HG02623 (cell line): Measurements from ENCODE around the gene SPTBN2.

Source experiments
- ATAC-seq: cut with Tn5 transposase; IDR thresholded peaks from one replicate; pipeline ENCODE4 v1.9.1; 2021; ENCODE audit warnings: moderate library complexity; ENCODE audit not compliant: unreplicated experiment

SPTBN2 gene

DNA sequence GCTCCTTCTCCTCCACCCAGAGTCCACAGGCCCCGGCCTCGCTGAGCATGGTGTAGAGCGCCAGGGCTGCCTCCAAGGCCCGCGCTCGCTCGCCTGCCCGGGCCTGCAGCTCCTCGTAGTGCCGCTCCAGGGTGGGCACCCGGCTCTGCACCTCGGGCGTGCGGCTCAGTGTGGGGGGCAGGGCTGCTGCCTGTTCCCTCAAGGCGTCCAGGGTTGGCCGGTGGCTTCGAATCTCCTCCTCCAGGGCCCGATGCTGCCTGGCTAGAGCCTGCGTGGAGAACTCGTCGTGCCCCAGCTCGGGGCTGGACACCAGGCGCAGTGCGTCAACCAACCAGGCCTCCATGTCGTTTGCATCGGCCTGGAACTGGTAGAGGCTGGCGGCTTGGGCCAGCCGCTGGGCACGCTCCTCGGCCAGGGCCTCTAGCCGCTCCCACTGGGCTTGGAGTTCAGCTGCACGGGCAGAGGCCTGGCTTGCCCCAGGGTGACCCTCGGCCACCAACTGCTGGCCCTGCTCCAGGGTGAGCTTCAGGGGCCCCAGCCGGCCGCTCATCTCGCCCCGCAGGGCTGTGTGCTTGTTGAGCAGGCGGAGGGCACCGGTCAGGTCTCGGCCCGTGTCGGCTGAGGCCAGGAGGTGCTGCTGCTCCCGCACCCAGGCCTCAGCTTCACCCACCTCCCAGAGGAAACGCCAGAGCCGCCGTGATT, 24.2 kb downstream of the SPTBN2 start:
- ATAC-seq = no peak

- ATAC-seq = no peak
Observed at GRCh38 chr11:66701432-66702240, 27.4 kb downstream of the SPTBN2 start.

DNA sequence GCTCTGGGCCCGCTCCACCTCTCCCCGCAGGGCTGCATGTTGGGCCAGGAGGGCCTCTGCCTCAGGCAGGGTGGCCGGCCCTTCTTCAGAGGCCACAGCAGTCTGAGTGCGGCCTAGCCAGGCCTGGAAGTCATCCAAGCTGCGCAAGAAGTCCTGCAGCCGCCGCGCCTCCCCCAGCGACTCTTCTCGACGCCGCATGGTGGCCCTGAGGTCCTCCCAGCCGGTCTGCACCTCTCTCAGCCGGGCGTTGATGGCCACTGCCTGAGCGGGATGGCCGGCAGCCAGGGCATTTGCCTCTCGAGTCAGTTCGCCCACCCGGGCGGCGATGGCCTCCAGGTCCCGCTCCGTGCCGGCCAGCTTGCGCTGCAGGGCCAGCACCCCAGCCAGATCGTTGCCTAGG, 28.3 kb downstream of the SPTBN2 start:
- no peak for ATAC-seq

DNA sequence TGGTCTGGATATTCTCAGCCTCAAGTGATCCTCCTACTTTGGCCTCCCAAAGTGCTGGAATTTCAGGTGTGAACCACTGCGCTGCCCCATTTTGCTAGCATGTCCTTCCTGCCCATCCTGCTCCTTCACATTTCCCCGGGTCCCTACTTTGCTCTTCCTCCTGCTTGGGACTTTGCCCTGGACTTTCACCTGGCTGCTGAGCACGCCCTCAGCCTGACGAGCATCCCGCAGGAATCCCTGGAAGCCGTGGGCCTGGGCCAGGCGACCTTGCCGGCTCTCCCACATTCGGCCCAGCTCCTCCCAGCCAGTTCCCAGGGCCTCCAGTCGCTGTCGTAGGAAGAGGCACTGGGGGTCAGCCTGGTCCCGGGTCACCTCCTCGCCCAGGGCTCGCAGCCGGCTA, 28.7 kb downstream of the SPTBN2 start:
- ATAC-seq = no peak

GRCh38 chr11:66698491-66698890, 30.5 kb downstream of the SPTBN2 start:
- no peak for ATAC-seq

GRCh38 chr11:66697988-66698387, 31.0 kb downstream of the SPTBN2 start:
- ATAC-seq = no peak

DNA sequence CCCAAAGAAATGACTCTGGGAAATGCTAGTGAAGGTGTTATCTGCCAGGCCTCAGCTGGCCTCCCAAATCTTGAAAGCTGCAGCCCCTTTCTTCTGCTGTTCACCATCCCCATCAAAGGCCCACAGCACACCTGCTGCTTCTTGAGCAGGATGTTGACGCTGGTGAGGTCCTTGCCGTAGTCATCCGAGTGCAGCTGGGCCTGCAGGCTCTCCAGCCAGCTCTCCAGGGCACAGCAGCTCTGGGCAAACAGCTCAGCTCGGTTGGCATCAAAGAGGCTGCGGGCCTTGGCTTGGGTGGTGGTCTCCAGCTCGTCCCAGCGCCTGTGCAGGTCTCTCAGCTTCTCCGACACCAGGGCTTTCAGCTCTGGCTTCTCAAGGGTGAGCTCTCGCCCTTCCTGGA, 32.9 kb downstream of the SPTBN2 start:
- no peak for ATAC-seq

- no peak for ATAC-seq
Observed at GRCh38 chr11:66694732-66695207, 34.2 kb downstream of the SPTBN2 start.

GRCh38 chr11:66694056-66694410, 35.0 kb downstream of the SPTBN2 start:
- no peak for ATAC-seq

- ATAC-seq = no peak
Observed at GRCh38 chr11:66693356-66694055, 35.5 kb downstream of the SPTBN2 start.

DNA sequence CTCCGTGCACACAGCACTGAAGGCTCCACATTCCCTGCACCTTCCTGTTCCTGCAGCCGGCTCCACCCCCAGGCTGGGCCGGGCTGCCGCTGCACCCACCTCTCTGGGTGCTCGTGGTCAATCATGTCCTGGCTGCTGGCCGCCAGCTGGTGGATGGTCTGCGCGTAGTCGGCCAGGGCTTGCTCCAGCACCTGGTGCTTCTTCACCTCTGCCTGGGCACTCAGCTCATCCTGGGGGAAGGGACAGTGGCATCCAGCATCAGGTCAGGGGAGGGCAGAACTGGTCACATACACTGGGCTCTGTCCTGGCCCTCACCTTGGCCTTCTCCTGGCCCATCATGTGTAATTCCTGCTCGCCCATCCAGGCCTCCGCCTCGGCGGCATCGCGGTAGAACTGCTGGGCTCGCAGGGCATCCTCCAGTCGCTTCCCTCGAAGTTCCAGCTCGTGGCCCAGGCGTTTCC, 36.1 kb downstream of the SPTBN2 start:
- no peak for ATAC-seq

DNA sequence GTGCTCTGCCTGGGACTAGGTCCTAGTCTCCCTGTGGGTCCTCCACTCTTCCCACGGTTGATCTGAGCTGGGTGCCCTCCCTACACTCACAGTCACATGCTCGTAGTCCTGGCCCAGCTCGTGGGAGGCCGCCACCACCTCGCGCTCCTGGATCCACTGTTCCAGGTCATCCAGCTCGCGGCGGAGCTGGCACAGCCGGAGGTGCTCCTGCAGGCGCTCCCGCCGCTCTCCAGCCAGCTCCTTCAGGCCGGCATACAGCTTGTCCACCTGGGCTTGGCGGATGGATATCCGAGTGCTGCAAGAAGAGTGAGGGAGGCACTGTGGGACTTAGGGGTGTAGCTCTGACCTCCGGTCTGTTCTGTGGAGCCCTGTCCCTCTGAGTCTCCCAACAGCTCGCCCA, 36.6 kb downstream of the SPTBN2 start:
- no peak for ATAC-seq

- no peak for ATAC-seq
Observed at GRCh38 chr11:66691311-66691980, 37.6 kb downstream of the SPTBN2 start.

GRCh38 chr11:66689661-66690590, 39.1 kb downstream of the SPTBN2 start:
- ATAC-seq = no peak

- ATAC-seq = no peak
Observed at GRCh38 chr11:66688561-66689534, 40.2 kb downstream of the SPTBN2 start.

- ATAC-seq = no peak
Observed at GRCh38 chr11:66687831-66688281, 41.2 kb downstream of the SPTBN2 start.

DNA sequence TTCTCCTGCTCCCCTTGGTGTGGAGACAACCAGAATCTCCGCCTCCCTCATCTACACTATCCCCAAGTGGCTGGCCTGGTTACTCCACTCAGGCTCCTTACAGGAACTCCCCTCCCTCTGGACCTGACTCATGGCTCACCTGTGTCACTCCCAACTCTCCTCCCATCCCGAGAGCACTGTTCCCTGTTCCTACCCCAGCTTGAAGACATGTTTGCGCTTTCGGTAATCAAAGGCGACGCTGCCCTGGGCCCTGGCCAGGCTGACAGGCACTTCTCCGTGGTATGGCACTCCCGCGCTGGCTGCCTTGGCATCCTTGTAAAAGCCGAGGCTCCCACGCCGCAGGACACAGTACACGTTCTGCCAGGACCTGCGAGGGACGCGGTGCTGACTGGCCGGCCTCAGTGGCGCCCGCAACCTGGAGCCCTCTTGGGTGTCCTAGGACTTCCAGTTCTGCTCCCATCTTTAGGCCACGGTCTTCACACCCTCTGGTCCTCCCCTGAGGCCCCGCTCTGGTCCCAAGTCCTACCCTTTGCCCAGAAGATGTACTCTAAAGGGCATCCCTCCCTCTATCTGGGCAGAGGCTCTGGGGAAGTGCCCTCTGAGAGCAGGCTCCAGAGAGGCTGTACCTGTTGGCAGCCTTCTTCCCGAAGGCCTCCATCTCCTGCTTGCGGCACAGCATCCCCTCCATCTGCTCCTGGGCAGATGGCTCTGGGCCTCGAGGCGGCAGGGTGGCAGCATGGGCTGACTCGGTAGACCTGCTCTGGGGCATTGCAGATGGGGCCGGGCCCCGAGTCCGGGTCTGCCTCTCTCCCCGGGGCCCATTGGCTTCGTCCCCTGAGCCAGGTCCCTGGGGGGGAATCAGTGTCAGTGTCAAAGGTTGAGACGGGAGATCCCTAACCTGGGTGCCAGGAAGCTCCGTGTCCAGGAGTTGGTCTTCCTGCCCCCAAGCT, 41.9 kb downstream of the SPTBN2 start:
- no peak for ATAC-seq
